Duodenal mucosa (tissue), 2 donors: Measurements from ENCODE around the gene PPP4R3B.
"Not testable (repeated sequence)": the region's sequence is repeated elsewhere in the genome, so short reads cannot be mapped to it uniquely, and the experiment has no call there.

Experiments
- H3K27ac ChIP-seq: one replicate; pipeline ENCODE4 v1.7.0; 2013; ENCODE audit warnings: low read depth, low read length
- H3K27me3 ChIP-seq, 2 donors: one replicate each; pipeline ENCODE4 v1.7.0; 2013; ENCODE audit warnings: low read length in 2 of 2, control low read depth in 1 of 2; ENCODE audit not compliant: insufficient read depth in 2 of 2, control insufficient read depth in 1 of 2
- H3K36me3 ChIP-seq, 2 donors: one replicate each; pipeline ENCODE4 v1.7.0; 2013; ENCODE audit warnings: low read length in 2 of 2, control low read depth in 1 of 2; ENCODE audit not compliant: insufficient read depth in 2 of 2, control insufficient read depth in 1 of 2
- H3K4me1 ChIP-seq, 2 donors: one replicate each; pipeline ENCODE4 v1.7.0; 2013; ENCODE audit warnings: low read length in 2 of 2, control low read depth in 1 of 2; ENCODE audit not compliant: insufficient read depth in 2 of 2, control insufficient read depth in 1 of 2
- H3K4me3 ChIP-seq, 2 donors: one replicate each; pipeline ENCODE4 v1.7.0; 2013; ENCODE audit warnings: low read length in 2 of 2, low read depth in 1 of 2
- H3K9ac ChIP-seq, 2 donors: one replicate each; pipeline ENCODE4 v1.7.0; 2013; ENCODE audit warnings: low read length in 2 of 2, low read depth in 1 of 2
- H3K9me3 ChIP-seq, 2 donors: one replicate each; pipeline ENCODE4 v1.7.0; 2013; ENCODE audit warnings: low read length in 2 of 2, control low read depth in 1 of 2; ENCODE audit not compliant: control insufficient read depth in 1 of 2

PPP4R3B gene

GRCh38 chr2:55560855-55561254, 56.6 kb downstream of the PPP4R3B start:
- Histone ChIP-seq H3K9me3 (no peaks in the 10 kb centered on the region), H3K4me3 (no peak overlapping the region), H3K4me1 (peaks cover 0 to 4% of the 10 kb centered on the region in 2 donors), H3K36me3 (peaks cover 25 to 73% of the 10 kb centered on the region in 2 donors), H3K27ac (no peak overlapping the region), H3K27me3 (no peaks in the 10 kb centered on the region), H3K9ac (no peak overlapping the region)

- Histone ChIP-seq H3K36me3 (peaks cover 13 to 61% of the 10 kb centered on the region in 2 donors), H3K9me3 (no peaks in the 10 kb centered on the region), H3K27me3 (no peaks in the 10 kb centered on the region)
Measured at GRCh38 chr2:55556809-55557208, 60.6 kb downstream of the PPP4R3B start.

GRCh38 chr2:55555977-55556376, 61.4 kb downstream of the PPP4R3B start:
- Histone ChIP-seq H3K9ac (no peak overlapping the region), H3K27me3 (no peaks in the 10 kb centered on the region), H3K36me3 (peaks cover 13 to 54% of the 10 kb centered on the region in 2 donors), H3K4me3 (no peak overlapping the region), H3K9me3 (no peaks in the 10 kb centered on the region), H3K27ac (no peak overlapping the region), H3K4me1 (peaks cover 0 to 11% of the 10 kb centered on the region in 2 donors)

More at GRCh38 chr2:55556809-55557208, 60.6 kb downstream of the PPP4R3B start:
- H3K27ac ChIP-seq, result no peak overlapping the region
- peaks cover 0 to 11% of the 10 kb centered on the region in 2 donors for H3K4me1 ChIP-seq
- H3K9ac ChIP-seq, result no peak overlapping the region
- H3K4me3 ChIP-seq, result no peak overlapping the region

- Histone ChIP-seq H3K27ac (no peak overlapping the region), H3K36me3 (peaks cover 17 to 36% of the 10 kb centered on the region in 2 donors), H3K27me3 (no peaks in the 10 kb centered on the region), H3K4me3 (no peak overlapping the region), H3K4me1 (peaks cover 0 to 11% of the 10 kb centered on the region in 2 donors), H3K9me3 (no peaks in the 10 kb centered on the region), H3K9ac (no peak overlapping the region)
Measured at GRCh38 chr2:55553321-55553720, 64.1 kb downstream of the PPP4R3B start.

- Histone ChIP-seq H3K36me3 (peaks cover 10 to 28% of the 10 kb centered on the region in 2 donors), H3K9ac (no peak overlapping the region)
Measured at GRCh38 chr2:55550368-55551102, 66.9 kb downstream of the PPP4R3B start.

GRCh38 chr2:55547679-55548078, 69.7 kb downstream of the PPP4R3B start:
- H3K27ac ChIP-seq, H3K27me3 ChIP-seq, H3K4me3 ChIP-seq, H3K9me3 ChIP-seq, H3K9ac ChIP-seq, H3K4me1 ChIP-seq: not testable (repeated sequence)
- peaks cover 13 to 23% of the 10 kb centered on the region in 2 donors for H3K36me3 ChIP-seq

More at GRCh38 chr2:55550368-55551102, 66.9 kb downstream of the PPP4R3B start:
- no peaks in the 10 kb centered on the region for H3K27me3 ChIP-seq
- no peak overlapping the region for H3K27ac ChIP-seq
- H3K4me3 ChIP-seq, result no peak overlapping the region
- H3K4me1 ChIP-seq, result peaks cover 0 to 3% of the 10 kb centered on the region in 2 donors
- no peaks in the 10 kb centered on the region for H3K9me3 ChIP-seq

- Histone ChIP-seq H3K36me3 (peaks cover 13 to 24% of the 10 kb centered on the region in 2 donors), H3K27ac (no peak overlapping the region), H3K4me1 (no peaks in the 10 kb centered on the region), H3K27me3 (no peaks in the 10 kb centered on the region), H3K4me3 (no peak overlapping the region), H3K9ac (no peak overlapping the region), H3K9me3 (no peaks in the 10 kb centered on the region)
Measured at GRCh38 chr2:55547001-55547400, 70.4 kb downstream of the PPP4R3B start.

- H3K9ac ChIP-seq, result no peak overlapping the region
- no peak overlapping the region for H3K27ac ChIP-seq
- H3K9me3 ChIP-seq, result no peaks in the 10 kb centered on the region
- peaks cover 3 to 18% of the 10 kb centered on the region in 2 donors for H3K36me3 ChIP-seq
- no peak overlapping the region for H3K4me3 ChIP-seq
- H3K27me3 ChIP-seq, result no peaks in the 10 kb centered on the region
- H3K4me1 ChIP-seq, result no peaks in the 10 kb centered on the region
Measured at GRCh38 chr2:55530539-55531081, 86.8 kb downstream of the PPP4R3B start.

- Histone ChIP-seq H3K9ac (no peak overlapping the region), H3K36me3 (peaks cover 3 to 13% of the 10 kb centered on the region in 2 donors), H3K9me3 (no peaks in the 10 kb centered on the region), H3K27ac (no peak overlapping the region), H3K27me3 (no peaks in the 10 kb centered on the region), H3K4me3 (no peak overlapping the region), H3K4me1 (peaks cover 0 to under 1% of the 10 kb centered on the region in 2 donors)
Measured at GRCh38 chr2:55526174-55526573, 91.2 kb downstream of the PPP4R3B start.

GRCh38 chr2:55524884-55525437, 92.5 kb downstream of the PPP4R3B start:
- no peak overlapping the region for H3K27ac ChIP-seq
- no peaks in the 10 kb centered on the region for H3K9me3 ChIP-seq
- no peak overlapping the region for H3K4me3 ChIP-seq
- H3K27me3 ChIP-seq, result no peaks in the 10 kb centered on the region
- no peak overlapping the region for H3K9ac ChIP-seq
- H3K36me3 ChIP-seq, result peaks cover 3 to 6% of the 10 kb centered on the region in 2 donors
- peaks cover 8% of the 10 kb centered on the region in 2 donors for H3K4me1 ChIP-seq
